ENCODE measurements around the gene PTEN. TPM values are rescaled to one million over a fixed set of nuclear protein-coding genes. Genes with fewer than 3 reads are reported as not detected.
"Not testable (repeated sequence)": the region's sequence is repeated elsewhere in the genome, so short reads cannot be mapped to it uniquely, and the experiment has no call there.

Gene PTEN
- total RNA-seq, 4 donors from 2014 or later = 27.9 to 131 (median 68.1) TPM

GRCh38 chr10:87818505-87819288 lies 44.7 kb upstream of the PTEN start:
- Histone ChIP-seq H3K9me3 (no peaks in the 10 kb centered on the region), H3K27ac (peak overlapping the region; percentile 89 to 97 (median 90)), H3K4me3 (peak overlapping the region; percentile 62 to 95 (median 74)), H3K36me3 (peaks cover 0 to 5% (median 0%) of the 10 kb centered on the region in 3 donors), H3K27me3 (no peaks in the 10 kb centered on the region), H3K4me1 (peaks cover 8 to 43% (median 18%) of the 10 kb centered on the region in 3 donors)
- no peak for DNase-seq
- WGBS, 2 donors = 0 to 12% methylated on average over 22 to 26 of the region's 29 CpGs
- TF ChIP-seq POLR2A (IDR thresholded peaks at IDR 0.05) = peak in 1 of 4 donors; percentile 12
- no peak for TF ChIP-seq CTCF (IDR thresholded peaks at IDR 0.05)
- intact Hi-C loops (cut with DNase I) = no loop called here

GRCh38 chr10:87819289-87819585 lies 44.2 kb upstream of the PTEN start:
- Histone ChIP-seq H3K4me1 (peaks cover 8 to 39% (median 18%) of the 10 kb centered on the region in 3 donors), H3K27ac (no peak overlapping the region), H3K36me3 (peaks cover 0 to under 1% (median 0%) of the 10 kb centered on the region in 3 donors), H3K27me3 (no peaks in the 10 kb centered on the region), H3K4me3 (no peak overlapping the region), H3K9me3 (no peaks in the 10 kb centered on the region)
- WGBS, 2 donors = 86 to 92% methylated on average over 6 of the region's 6 CpGs
- DNase-seq = no peak
- intact Hi-C loops (cut with DNase I) = no loop called here
- TF ChIP-seq CTCF (IDR thresholded peaks at IDR 0.05) = no peak
- no peak for TF ChIP-seq POLR2A (IDR thresholded peaks at IDR 0.05)

- Histone ChIP-seq H3K9me3 (no peaks in the 10 kb centered on the region), H3K36me3 (no peaks in the 10 kb centered on the region), H3K4me3 (no peak overlapping the region), H3K4me1 (no peaks in the 10 kb centered on the region), H3K27ac (no peak overlapping the region), H3K27me3 (no peaks in the 10 kb centered on the region)
- DNase-seq = no peak
- intact Hi-C loops (cut with DNase I) = no loop called here
- no peak for TF ChIP-seq POLR2A (IDR thresholded peaks at IDR 0.05)
- no peak for TF ChIP-seq CTCF (IDR thresholded peaks at IDR 0.05)
These were observed 36.8 kb upstream of the PTEN start for GRCh38 chr10:87826653-87827052.

- H3K4me3 ChIP-seq = no peak overlapping the region
These were observed 35.7 kb upstream of the PTEN start for GRCh38 chr10:87827681-87828080.

GRCh38 chr10:87829051-87829450 lies 34.4 kb upstream of the PTEN start:
- DNase-seq; H3K4me3 ChIP-seq; H3K9me3 ChIP-seq; H3K27ac ChIP-seq; H3K4me1 ChIP-seq; H3K27me3 ChIP-seq; H3K36me3 ChIP-seq; intact Hi-C loops (cut with DNase I): not testable (repeated sequence)
- 94 to 100% methylated on average over 2 to 4 of the region's 4 CpGs for WGBS, 2 donors

More at GRCh38 chr10:87827681-87828080, 35.7 kb upstream of the PTEN start:
- intact Hi-C loops (cut with DNase I) = no loop called here
- H3K27me3 ChIP-seq = no peaks in the 10 kb centered on the region
- H3K9me3 ChIP-seq = no peaks in the 10 kb centered on the region
- TF ChIP-seq POLR2A (IDR thresholded peaks at IDR 0.05) = no peak
- TF ChIP-seq CTCF (IDR thresholded peaks at IDR 0.05) = no peak
- DNase-seq = no peak
- H3K27ac ChIP-seq = no peak overlapping the region
- no peaks in the 10 kb centered on the region for H3K4me1 ChIP-seq
- WGBS, 2 donors = 88 to 89% methylated on average over 2 of the region's 2 CpGs
- H3K36me3 ChIP-seq = no peaks in the 10 kb centered on the region

Data from esophagus squamous epithelium (tissue), 5 donors.